Measurements from ENCODE around the gene TMTC1.

TMTC1 gene

DNA sequence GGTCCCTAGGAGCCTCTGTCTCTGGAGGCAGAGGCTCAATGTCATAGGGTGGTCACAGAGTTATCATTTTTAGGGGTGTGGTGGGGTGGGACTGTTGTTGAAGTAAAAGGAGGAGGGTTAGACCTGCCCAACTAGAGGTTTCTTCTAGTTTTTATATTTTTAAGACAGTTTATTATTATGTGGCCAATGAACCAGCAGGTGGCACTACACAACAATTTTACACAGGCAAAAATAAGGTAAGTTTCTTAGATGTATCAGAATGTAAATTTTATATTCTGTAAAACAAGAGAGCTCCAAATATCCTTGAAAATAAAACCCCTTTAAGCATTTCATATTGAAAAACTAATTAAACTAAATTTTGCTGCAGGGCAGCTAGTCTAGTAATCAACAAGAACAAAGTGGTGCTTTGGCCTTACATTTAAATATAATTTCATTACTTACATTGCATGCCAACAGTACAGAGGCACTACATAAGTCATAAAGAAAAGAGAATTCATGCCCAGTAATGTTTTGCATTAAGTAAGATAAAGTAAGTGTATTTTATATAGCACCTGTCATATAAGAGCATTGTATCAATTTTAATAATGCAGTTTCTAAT lies 264.1 kb downstream of the TMTC1 start:
- DNase-seq, result no peak

DNA sequence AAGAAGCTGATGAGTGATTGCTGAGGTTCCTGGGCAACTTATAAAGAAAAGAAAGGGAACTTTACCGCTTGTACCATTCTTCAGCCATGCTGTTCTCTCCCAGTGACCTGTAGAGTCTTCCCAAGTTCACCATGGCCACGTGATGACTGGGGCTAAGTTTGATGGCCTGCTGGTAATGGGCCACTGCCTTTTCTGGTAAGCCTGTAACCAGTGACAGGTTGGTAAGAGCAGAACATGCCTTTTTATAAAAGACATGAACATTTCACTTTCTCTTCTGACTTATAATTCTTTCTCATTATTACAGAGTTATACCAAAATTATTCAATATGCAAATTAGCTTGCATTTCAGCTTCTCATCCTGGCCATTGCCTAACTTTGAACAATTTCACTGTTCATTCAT lies 265.3 kb downstream of the TMTC1 start:
- no peak for DNase-seq

DNA sequence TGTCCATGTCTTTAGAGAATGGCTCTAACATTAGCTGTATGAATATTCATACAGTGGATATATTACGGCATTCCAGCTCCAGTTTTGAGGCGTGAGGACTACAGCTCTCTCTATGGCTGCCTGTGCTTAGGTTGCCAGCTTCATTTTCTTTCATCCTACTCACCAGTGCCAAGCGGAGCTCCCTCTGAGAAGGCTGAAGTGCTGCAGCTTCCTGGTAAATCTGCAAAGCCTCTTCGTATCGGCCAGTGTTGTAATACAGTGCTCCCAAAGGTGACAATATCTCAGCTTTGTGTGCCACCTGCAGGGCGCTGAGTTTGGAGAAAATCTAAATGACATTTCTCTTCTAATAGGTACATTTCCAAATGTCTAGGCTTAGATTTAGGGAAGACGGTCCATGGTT lies 266.5 kb downstream of the TMTC1 start:
- no peak for DNase-seq

DNA sequence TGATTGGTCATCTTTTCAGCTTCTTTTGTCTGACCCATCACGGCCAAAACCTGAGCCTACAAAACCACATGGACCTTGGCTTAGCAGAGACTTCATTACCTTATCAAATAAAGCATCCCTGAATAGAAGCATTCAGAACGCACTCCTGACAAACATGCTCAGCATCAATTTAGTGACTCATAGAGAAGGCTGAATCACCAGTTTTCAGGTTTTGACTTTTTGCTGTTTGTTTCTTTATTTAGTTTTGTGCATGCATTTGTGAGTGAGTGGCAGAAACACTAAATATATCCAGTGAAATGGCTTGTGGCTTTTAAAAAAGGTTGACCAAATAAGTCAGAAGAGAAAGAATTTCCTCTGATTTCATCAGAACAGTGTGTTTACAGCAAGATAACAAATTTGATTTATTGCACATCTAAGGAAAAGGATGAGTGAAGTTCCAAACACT lies 267.3 kb downstream of the TMTC1 start:
- DNase-seq, result no peak

DNA sequence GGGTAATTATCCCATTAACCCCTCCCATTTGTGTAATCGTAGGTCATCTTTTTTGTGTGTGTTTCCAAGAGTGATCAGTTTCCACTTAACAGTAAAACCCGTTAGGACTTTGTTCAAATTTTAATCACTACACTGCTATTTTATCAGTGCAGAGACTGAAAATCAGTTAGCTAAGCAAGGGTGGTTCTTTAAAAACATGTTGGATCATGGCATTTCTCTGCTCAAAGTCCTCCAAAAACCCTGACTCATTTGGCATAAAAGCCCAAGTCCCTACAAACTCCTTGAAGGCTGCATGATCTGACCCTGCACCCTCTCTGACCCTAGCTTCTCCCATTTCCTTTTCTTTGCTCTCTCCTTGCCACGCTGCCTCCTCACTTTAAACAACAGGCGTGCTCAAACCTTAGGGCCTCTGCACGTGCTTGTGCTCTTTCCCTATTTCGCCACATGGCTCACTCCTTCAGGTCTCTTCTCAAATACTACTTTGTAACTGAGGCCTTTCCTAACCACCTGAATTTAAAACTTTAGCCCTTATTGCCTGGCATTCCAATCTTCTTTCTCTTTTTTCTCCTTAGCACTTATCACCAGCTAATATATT lies 273.1 kb downstream of the TMTC1 start:
- DNase-seq, result no peak

DNA sequence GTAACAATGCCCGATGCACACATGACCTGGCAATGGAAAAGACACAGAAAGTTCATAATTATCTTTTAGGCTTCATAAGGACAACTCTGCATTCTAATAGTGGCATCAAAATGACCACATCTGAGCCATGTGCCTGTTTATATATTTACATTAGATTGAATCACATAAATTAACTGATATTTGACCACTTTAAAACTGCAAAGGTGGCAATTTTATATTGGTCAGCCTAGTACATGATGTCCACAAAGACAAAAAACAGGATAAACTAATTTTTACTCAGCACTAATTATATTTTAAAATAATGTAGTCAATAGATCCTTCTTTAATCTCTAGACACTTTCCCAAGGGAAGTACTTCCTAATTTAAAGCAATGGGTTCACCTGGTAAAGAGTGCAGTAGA lies 274.2 kb downstream of the TMTC1 start:
- no peak for DNase-seq

DNA sequence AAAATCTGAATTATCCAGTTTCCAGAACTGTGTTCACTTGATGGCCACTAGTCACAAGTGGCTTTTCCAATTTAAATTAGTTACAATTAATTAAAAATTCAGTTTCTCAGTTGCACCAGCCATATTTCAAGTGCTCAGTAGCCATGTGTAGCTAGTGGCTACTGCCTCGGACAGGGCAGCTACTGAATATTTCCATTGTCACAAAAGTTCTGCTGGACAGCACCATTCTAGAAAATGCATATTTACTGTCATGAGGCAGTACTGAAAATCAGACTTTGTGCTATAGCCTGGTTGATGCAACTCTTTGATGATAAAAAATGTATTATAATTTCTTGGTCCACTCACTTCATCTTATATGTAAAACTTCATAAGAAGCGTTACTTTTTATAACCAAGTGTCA lies 274.8 kb downstream of the TMTC1 start:
- no peak for DNase-seq

DNA sequence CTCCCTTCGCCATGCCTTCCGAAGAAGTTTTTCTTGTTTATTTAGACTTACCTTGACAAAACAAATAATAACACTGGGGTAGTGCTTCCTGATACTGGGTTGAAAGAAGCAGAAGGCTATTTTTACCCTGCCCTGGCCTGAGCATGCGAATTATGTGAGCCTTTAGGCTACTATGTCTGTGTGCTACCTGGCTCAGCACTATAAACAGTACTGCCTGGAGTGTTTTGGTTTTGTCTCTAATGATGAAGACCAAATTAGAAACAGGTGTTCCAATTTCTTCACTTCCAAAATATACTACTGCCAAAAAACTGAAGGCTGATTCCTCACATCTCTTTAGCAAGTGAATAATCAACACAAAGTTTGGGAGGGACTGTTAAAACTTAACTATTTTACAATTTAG lies 278.6 kb downstream of the TMTC1 start:
- DNase-seq, result no peak

DNA sequence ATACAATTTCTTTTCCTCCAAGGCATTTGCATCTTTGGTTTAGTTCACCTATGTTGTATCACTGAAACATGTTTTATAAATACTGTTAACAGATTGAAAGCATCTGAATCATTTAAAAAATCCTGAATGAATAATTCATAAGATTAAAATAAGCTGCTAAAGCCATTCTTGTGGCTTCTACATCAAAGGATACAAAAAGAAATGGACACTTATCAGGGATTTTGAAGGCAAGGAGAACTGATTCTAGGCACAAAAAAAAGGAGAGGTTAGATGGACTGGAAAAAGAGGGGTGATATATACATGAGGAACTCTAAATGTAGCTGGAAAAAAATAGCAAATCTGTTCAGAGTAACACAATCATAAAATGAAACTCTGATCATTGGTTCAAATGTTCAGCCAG lies 280.5 kb downstream of the TMTC1 start:
- no peak for DNase-seq

DNA sequence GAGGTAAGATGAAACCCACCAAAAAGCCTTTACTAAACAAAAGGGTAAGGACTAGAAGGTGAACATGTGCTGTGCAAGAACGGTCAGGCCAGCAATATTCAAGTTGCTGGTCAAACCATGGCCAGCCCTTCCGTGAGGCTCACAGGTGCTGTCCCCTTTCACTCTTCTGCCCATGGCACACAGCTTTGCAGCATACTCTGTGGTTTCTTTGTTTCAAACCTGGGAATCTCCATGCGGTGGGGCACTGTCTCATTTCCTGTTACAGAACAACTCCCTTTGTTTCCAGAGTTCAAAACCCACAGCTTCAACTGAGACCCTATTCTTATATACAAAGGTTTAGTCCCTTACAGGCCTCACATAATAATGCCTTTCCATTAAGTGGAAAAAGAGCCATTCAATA lies 284.5 kb downstream of the TMTC1 start:
- DNase-seq, result no peak

DNA sequence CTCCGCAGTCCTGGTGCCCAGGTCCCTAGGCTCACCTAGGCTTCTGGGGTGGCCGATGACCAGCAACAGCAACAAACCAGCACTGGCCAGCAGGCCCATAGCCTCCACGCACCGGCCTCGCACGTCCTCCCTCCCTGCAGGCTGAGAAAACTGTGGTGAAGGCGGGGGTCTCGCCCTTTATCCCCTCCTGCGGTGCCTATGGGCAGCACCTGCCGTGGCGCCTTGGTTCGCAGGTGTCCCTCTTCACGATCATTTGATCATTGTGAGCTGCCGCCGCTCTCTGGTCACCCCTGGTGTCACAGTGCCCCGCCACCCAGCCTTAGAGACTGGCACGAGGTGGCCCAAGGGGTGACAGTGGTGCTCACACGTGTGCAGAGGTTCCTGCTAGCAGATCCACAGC lies 286.2 kb downstream of the TMTC1 start, which contains the start of gene OVCH1:
Gene OVCH1, minus strand, starts transcription at position 99 of the 400 bp plus-strand sequence. Its CDS starts 0 bp downstream, at position 99.
- no peak for DNase-seq

DNA sequence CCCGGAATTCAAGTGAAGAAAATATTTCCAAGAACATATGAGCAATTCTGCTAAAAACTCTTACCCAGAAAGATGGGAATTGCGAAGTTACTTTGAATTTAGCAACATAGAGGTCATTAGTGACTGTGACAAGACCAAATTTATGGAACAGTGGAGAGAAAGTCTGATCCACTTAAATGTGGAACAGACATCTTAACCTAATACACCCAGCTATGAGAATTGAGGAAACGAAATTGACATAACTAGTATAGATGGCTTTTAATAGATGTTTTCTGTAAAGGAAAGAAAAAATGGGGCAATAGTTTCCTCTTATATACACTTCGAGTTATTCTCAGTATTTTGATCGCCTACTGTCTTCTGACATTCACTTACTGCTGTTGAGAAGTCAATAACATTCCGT lies 290.9 kb downstream of the TMTC1 start:
- no peak for DNase-seq

DNA sequence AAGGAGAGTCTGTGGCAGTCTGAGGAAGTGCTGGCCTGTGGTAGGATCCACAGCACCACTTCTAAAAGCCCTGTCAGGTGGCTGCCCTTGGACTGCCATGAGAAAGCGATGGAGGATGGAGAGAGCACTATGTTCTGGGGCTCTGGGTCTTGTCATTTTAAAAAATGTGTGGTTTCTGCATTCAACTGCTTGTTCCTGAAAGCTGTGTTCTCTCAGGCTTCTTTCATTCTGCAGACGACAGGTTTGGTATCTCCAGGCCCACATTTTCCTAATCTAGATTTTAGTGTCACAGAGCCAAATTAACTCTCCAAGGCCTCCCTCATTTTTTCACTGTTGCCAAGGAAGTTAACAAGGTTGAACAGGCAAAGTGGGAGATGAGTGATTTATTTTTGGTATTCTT lies 296.8 kb downstream of the TMTC1 start:
- no peak for DNase-seq

DNA sequence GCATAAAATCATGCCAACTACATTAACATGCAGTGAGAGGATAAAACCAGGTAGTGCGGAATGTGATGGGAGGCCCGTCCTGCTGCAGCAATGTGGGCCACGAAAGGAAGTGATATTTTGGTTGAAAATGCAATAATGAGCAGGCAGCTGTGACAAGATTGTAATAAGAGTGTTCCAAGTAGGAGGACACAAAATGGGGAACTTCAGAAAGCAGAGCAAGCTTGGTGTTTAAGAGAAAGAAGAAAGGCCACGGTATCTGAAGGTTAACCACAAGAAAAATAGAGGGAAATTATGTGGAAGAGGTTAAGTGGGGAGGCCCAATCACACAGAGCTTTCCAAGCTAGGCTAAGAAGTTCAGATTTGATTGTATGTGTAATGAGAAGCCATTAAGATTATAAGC lies 320.5 kb downstream of the TMTC1 start:
- no peak for DNase-seq

DNA sequence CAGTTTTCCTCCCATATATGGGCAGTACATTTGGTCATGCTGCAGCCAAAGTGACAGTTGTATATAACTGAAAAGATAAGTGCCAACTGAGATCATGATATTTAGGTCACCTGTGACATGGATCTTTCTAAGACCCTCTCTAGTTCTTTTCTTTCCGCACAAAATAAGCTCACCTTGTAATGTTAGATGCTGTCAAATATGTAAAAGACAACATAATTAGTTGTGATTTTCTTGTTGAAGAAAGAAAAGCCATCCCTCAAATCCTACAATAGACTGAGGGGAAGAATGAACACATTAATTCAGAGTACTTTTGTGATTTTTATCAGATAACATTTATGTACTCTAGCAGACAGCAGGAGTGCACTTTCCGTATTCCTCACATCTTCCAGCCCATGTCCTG lies 323.7 kb downstream of the TMTC1 start:
- no peak for DNase-seq

DNA sequence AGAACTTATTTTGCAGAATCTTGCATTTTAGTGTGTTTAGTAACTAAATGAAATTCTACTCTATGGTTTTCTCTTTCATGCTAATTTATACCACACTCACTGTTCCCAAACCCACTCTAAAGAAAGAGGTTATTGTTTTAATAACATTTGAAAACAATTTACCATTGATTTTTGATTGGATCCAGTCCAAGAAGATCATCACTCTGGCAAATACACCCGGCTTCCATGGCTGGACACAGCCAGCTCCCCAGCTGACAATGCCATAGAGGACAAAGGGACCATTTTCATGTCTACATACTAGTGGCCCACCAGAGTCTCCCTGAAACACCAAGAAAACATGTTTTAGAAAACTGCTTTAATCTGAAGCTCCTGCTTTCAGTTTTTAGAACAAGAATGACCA lies 328.7 kb downstream of the TMTC1 start:
- no peak for DNase-seq

DNA sequence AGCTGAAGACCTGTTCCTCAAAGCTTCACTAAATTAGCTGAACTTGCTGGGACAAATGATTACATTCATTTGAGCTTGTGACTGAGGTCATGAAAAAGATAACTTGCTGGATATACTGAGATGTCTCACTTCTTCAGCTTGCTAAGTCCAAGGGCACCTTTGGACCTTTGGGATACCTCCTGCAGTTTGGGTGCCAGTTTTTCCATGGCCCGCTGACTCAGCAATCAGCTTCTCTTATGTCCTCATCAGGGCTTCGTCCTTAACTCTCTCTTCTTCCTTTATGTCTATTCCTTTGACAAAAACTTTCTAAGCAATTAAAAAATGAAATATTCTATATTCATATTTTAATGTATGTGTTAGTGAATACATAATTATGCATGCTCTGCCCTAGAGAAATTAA lies 331.9 kb downstream of the TMTC1 start:
- DNase-seq, result no peak
